HEK293T (cell line): ENCODE results near the gene VEPH1.
"Not testable (repeated sequence)": the region's sequence is repeated elsewhere in the genome, so short reads cannot be mapped to it uniquely, and the experiment has no call there.

Source experiments
- ELF4 ChIP-seq: fragments of 450-650 bp; IDR thresholded peaks from 2 replicates; pipeline ENCODE4 v1.6.1; 2017; ENCODE audit warnings: antibody characterized with exemption
- FOXK2 ChIP-seq: fragments of 450-650 bp; IDR thresholded peaks from 2 replicates; pipeline ENCODE4 v1.6.1; 2016; ENCODE audit warnings: mild to moderate bottlenecking
- FOXM1 ChIP-seq: fragments of 450-650 bp; IDR thresholded peaks from 2 replicates; pipeline ENCODE4 v1.6.1; 2017; ENCODE audit warnings: mild to moderate bottlenecking, borderline replicate concordance
- L3MBTL2 ChIP-seq: fragments of 450-650 bp; conservative IDR thresholded peaks from 2 replicates; pipeline ENCODE4 v1.6.1; 2016; ENCODE audit warnings: mild to moderate bottlenecking
- PKNOX1 ChIP-seq: fragments of 450-650 bp; IDR thresholded peaks from 2 replicates; pipeline ENCODE4 v1.6.1; 2016
- SUZ12 ChIP-seq: fragments of 450-650 bp; IDR thresholded peaks from 2 replicates; pipeline ENCODE4 v1.6.1; 2016; ENCODE audit warnings: mild to moderate bottlenecking
- ZNF384 ChIP-seq: fragments of 450-650 bp; IDR thresholded peaks from 2 replicates; pipeline ENCODE4 v1.6.1; 2016

DNA sequence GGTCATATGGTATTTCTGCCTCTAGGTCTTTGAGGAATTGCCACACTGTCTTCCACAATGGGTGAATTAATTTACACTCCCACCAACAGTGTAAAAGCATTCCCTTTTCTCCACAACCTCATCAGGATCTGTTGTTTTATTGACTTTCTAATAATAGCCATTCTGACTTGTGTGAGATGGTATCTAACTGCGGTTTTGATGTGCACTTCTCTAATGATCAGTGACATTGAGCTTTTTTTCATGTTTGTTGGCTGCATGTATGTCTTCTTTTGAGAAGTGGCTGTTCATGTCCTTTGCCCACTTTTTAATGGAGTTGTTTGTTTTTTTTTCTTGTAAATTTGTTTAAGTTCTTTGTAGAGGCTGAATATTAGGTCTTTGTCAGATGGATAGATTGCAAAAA, 178.3 kb downstream of the VEPH1 start:
- TF ChIP-seq FOXK2, SUZ12, PKNOX1, L3MBTL2, ELF4, ZNF384, FOXM1: not testable (repeated sequence)
